SIG-M5 (cell line): ENCODE measurements around the gene CFP.
"Not testable (repeated sequence)": the region's sequence is repeated elsewhere in the genome, so short reads cannot be mapped to it uniquely, and the experiment has no call there.

Experiments used
- DNase-seq: peaks from one replicate; lab custom pipeline; 2025; lab: John Stamatoyannopoulos, UW

Gene CFP

DNA sequence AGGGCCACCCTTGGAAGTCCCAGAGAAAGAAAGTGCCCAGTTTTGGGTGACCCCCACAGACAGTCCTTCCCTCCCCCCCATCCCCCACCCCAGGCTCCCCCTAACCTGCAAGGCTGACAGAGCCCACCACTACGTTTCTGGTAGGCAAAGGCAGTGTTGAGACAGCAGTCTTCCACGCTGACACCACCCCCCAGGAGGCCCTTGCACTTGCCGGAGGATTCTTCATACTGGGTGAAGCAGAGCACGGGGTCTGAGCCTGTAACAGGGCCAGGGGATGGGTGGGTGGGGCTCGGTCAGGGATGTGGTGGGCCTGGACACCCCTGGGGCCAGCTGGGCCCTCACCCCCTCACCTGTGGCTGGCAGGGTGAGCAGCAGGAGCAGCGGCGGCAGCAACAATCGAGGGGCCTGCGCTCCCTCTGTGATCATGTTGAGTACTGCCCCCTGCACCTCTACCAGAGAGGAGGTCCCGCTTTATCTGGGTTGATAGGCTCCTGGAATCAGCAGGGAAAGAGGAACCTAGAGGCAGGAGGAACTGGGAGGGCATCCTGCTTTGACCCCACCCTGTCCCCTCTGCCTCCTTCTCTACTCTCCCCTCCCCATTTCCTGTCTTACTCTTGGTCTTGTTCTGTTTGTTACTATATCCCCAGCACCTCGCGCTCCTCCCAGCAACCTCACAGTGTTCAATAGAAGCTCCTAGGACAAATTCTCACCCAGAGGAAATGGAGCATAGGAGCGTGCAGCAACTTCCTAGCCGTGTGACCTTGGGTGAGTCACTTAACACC is at the start of gene CFP:
Gene CFP, minus strand, starts transcription at position 512 of the 782 bp plus-strand sequence. Its CDS starts 86 bp downstream, at position 426.
- DNase-seq, result no peak

GRCh38 chrX:47675959-47676859 is 46.5 kb upstream of the CFP start:
- DNase-seq, result not testable (repeated sequence)

DNA sequence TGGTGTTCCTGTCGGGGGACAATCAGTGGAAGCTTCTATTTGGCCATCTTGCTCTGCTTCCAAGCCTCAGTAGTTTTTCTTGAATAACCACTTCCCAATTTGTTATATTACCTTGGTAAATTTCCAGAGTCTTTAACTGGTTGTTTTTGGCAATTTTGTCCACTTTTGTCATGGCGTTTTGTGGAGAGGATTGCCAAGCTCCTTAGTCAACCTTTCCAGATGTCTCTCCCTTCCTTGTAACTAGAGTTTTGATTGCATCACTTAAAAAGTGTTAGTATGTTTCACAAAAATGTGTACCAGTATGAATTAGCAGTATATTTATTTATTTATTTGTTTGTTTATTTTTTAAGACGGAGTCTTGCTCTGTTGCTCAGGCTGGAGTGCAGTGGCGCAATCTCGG is 45.0 kb upstream of the CFP start:
- DNase-seq, result no peak

- not testable (repeated sequence) for DNase-seq
Observed at GRCh38 chrX:47665797-47666196, 36.1 kb upstream of the CFP start.

DNA sequence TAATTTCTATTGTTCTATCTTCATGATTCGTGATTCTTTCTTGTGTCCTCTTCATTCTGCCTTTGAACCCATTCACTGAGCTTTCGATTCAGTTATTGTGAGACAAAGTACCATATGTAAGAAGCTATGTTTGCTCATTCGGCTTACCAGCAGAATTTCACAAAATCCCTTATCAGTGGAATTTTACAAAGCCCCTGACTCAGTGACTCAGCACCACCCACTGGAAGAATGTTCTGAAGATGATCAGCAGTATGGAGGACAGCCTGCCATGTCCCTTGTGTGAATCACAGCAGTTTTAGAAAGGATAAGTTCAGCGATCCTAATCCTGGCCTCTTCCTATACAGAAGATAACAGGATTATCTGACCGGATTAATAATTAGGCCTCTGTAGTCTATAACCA is 35.0 kb upstream of the CFP start:
- no peak for DNase-seq

- DNase-seq, result no peak
Observed at GRCh38 chrX:47662144-47662657, 32.5 kb upstream of the CFP start.

DNA sequence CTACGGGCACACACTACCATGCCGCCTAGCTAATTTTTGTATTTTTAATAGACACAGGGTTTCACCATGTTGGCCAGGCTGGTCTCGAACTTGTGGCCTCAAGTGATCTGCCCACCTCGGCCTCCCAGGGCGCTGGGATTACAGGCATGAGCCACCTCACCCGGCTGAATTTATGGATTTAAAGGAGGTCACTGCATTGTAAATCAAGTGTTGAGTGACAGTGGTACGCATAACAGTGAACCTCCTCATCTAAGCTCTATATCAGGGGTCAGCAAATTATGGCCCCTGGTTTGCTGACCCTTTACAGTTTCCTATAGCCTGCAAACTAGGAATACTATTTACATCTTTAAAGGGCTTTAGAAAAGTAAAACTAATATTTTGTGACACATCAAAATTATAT is 31.8 kb upstream of the CFP start:
- no peak for DNase-seq

- DNase-seq, result no peak
Observed at GRCh38 chrX:47659421-47659726, 29.6 kb upstream of the CFP start.

GRCh38 chrX:47658684-47659420 is 29.1 kb upstream of the CFP start, which contains the start of gene UXT:
UXT (minus strand) TSS chrX:47659180; CDS start chrX:47658927, 253 bp downstream.
- peak; percentile 68 for DNase-seq

- DNase-seq, result no peak
Observed at GRCh38 chrX:47658301-47658683, 28.6 kb upstream of the CFP start.

- no peak for DNase-seq
Observed at GRCh38 chrX:47651043-47651905, 21.5 kb upstream of the CFP start.

GRCh38 chrX:47650164-47651042 is 20.7 kb upstream of the CFP start, which contains the start of gene ELK1:
ELK1 (minus strand) TSS chrX:47650563; CDS start chrX:47641441, 9,122 bp downstream.
- peak; percentile 58 for DNase-seq

DNA sequence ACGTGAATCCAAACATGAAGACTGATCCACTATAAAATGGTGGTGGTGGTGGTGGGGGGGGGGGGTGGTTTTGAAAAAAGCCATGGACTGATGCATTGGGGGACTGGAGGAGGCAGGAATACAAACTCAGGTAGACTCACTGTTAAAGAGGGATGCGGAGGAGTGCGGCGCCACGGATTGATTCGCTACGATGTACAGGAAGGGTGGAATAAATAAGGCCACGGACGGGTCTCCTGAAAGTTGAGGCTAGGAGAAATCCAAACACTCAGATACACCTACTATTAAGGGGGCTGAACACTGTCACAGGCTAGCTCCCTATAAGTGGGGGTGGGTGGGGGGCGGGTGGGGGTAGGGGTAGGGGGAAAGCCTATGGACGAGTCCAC is 20.0 kb upstream of the CFP start:
- DNase-seq, result no peak

DNA sequence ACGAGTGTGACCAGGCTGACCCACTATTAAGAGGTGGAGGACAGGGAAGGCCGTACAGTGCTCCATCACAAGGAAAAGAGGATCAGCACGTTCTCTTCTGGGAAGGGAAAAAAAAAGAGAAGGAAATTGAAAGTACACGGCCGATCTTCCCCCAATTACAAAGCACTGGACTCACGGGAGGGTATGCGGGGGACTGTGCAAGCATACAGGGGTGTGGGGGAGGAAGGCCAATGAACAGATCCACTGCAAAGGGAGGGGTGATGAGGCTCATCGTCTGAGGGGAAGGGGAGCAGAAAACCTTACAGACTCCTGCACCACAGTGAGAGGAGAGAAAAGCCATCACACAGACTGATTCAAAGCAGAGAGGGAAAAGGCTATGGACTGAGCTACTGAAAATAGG is 19.5 kb upstream of the CFP start:
- no peak for DNase-seq

- no peak for DNase-seq
Observed at GRCh38 chrX:47648376-47648775, 18.6 kb upstream of the CFP start.

DNA sequence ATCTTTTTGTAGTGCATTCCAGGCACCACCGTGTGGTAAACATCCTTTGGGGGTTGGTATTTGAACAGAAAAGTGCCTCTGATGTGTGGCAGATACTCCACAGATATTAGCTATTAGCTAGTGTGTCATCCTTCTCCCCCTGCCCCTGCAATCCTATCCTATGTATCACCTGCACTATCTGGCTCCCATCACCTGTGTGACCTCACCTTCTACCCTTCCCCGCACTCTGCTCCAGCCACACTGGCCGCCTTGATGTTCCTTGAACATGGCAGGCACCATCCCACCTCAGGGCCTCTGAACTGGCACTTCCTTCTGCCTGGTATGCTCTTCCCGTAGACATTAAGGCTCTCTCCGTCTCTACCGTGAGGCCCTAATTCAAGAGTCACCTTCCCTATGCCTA is 16.9 kb upstream of the CFP start:
- DNase-seq, result no peak

DNA sequence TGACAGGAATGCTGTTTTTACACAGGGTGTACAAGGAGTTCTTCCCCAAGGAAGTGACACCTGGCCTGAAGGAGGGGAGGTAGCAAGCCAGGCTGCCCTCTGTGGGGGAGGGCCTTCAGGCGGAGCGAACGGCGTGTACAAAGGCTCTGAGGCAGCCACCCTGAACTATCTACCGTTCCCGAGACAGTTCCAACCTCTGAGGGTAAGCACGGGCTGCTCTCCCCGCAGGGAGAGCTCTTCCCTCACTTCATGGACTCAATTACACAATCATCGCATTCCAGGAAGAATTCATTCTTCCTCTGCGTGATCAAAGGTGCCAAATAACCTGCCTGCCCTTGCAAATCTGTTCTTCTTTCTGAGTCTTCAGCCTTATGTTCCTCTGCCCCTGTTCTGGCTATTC is 15.8 kb upstream of the CFP start:
- no peak for DNase-seq

DNA sequence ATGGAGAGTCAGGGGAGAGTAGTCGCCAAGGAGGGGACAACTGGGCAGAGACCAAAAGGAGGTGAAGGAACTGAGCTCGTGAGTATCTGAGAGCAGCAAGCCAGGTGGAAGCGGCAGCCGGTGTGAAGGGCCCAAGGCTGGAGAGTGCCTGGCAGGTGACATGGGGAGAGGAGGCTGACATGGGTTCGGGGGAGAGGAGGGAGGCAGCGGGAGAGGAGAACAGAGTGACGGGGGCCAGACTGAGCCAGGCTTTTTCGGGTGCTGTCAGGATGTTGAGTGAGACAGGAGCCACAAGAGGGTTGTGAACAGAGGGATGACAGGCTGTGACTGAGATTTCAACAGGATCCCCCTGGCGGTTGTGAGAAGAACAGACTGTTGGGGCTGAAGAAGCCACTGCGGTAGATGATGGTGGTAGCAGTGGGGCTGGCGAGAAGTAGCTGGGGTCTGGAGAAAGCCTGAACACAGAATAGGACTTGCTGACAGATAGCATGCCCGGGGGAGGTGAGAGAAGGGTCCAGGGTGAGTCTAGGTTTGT is 14.9 kb upstream of the CFP start:
- no peak for DNase-seq

GRCh38 chrX:47643926-47644325 is 14.2 kb upstream of the CFP start:
- DNase-seq, result no peak

GRCh38 chrX:47638816-47639215 is 9.1 kb upstream of the CFP start:
- no peak for DNase-seq
